Calu3 (cell line): ENCODE measurements around the gene MRPL54. TPM values are rescaled to one million over a fixed set of nuclear protein-coding genes. Genes with fewer than 3 reads are reported as not detected.

ENCODE experiments used
- BruUV-seq: library from RNA; stranded (reverse); fragments of 400-500 nt; replicated peaks from 2 replicates; lab custom pipeline; 2021; lab: Mats Ljungman, UMichigan
- CTCF ChIA-PET: fragments of 300-600 bp; sonication (Branson Sonifier 250); formaldehyde crosslinking; loops from one replicate; lab custom pipeline; 2022; ENCODE audit warnings: antibody characterized with exemption; lab: Charles Lee
- DNase-seq: peaks from one replicate; pipeline ENCODE4 v3.0.0; 2022
- H3K27ac Mint-ChIP-seq: one replicate; pipeline ENCODE4 v1.8.0; 2022; ENCODE audit warnings: mixed read lengths; ENCODE audit not compliant: unreplicated experiment
- H3K27me3 Mint-ChIP-seq: one replicate; pipeline ENCODE4 v1.8.0; 2022; ENCODE audit warnings: mixed read lengths; ENCODE audit not compliant: unreplicated experiment
- H3K36me3 Mint-ChIP-seq: one replicate; pipeline ENCODE4 v1.8.0; 2022; ENCODE audit warnings: mild to moderate bottlenecking, moderate library complexity, mixed read lengths; ENCODE audit not compliant: insufficient read depth, unreplicated experiment
- H3K4me1 Mint-ChIP-seq: one replicate; pipeline ENCODE4 v1.8.0; 2022; ENCODE audit warnings: mild to moderate bottlenecking, low read depth, mixed read lengths; ENCODE audit not compliant: unreplicated experiment
- H3K4me3 Mint-ChIP-seq: one replicate; pipeline ENCODE4 v1.8.0; 2022; ENCODE audit warnings: mild to moderate bottlenecking, low read depth, moderate library complexity, mixed read lengths; ENCODE audit not compliant: unreplicated experiment
- H3K9me3 Mint-ChIP-seq: one replicate; pipeline ENCODE4 v1.8.0; 2022; ENCODE audit warnings: low read depth, mixed read lengths; ENCODE audit not compliant: unreplicated experiment
- CTCF ChIP-seq: fragments of 200-600 bp; IDR thresholded peaks from one replicate; pipeline ENCODE4 v1.8.0; 2022; ENCODE audit warnings: antibody characterized with exemption; ENCODE audit not compliant: unreplicated experiment
- intact Hi-C: fragments of 100-400 bp; cut with micrococcal nuclease; formaldehyde crosslinking; loops from one replicate; pipeline ENCODE4 v1.10.0; 2022; ENCODE audit not compliant: unreplicated experiment
- total RNA-seq: library from RNA; stranded (reverse); gene quantifications from 2 replicates; pipeline ENCODE4 v1.2.3, GENCODE V29; 2022

The MRPL54 gene
- total RNA-seq, 1 experiment from 2014 or later = 26.1 TPM

DNA sequence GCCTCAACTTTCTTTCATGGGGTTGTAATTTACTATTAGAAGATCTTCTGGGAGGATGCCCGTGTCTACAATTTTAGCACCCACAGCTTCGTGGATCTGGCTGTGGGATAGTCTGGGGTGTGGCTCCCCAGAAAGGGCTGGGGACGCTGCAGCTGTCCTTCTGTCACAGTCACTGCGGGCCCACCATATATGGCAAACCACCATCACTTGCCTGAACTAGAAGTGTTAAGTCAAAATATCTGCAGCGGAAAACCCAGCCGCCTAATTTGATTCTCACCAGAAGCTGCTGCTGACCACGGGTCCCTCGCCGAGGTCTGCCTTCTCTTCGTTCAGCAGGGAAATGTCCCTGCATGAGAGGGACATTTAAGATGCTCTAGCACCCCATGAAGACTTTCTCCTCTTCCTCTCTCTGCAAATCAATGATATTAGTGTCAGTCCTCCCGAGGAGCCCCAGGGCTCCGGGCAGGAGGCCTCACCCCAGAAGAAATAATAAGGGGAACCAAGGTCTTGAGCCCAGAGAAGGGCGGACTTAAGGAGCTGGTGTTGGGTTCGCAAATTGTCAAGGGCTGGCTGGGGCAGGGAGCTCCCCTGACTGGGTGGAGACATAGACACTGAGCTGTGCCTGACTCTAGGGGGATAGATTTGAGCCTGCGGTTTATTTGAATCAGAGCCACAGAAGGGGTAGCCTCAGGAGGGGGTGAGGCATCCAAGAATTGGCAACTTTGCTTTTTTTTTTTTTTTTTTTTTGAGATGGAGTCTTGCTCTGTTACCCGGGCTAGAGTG is 26.7 kb downstream of the MRPL54 start:
- Mint-ChIP-seq H3K4me3 (no peak overlapping the region), H3K27ac (no peak overlapping the region), H3K4me1 (no peaks in the 10 kb centered on the region), H3K9me3 (peaks cover 3% of the 10 kb centered on the region), H3K36me3 (no peaks in the 10 kb centered on the region), H3K27me3 (peaks cover 44% of the 10 kb centered on the region)
- CTCF ChIA-PET = interaction anchor here (0.7 kb wide), 1 partner anchor 63 kb away, joined by 3 read pairs; no protein-coding TSS in a partner anchor
- TF ChIP-seq CTCF = no peak
- no TSS peak for BruUV-seq
- intact Hi-C loops = no loop called here
- DNase-seq = no peak

GRCh38 chr19:3790209-3790734 is 27.8 kb downstream of the MRPL54 start:
- peaks cover 39% of the 10 kb centered on the region for H3K27me3 Mint-ChIP-seq
- BruUV-seq = no TSS peak
- no peaks in the 10 kb centered on the region for H3K36me3 Mint-ChIP-seq
- H3K9me3 Mint-ChIP-seq = peaks cover 3% of the 10 kb centered on the region
- no peak overlapping the region for H3K4me3 Mint-ChIP-seq
- intact Hi-C loops = no loop called here
- H3K27ac Mint-ChIP-seq = no peak overlapping the region
- no peak for DNase-seq
- CTCF ChIA-PET = no interaction called here
- H3K4me1 Mint-ChIP-seq = no peaks in the 10 kb centered on the region
- TF ChIP-seq CTCF = no peak

DNA sequence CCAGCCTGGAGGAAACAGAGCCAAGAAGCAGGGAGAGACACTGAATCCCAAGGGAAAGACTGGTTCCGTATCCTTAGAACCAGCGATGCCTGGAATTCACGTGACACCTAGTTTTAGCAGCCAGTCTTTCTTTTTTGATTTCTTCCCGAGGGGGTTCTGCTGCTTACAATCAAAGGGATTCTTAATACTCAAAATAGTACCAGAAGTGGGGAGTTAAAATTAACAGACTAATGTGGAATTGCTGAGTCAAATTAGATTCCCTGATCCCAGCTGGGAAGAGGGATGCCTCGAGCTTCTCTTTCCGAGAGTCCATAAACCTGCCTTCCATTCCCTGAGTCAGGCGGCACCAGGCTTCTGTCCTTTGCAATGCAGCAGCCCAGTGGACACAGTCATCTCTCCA is 28.5 kb downstream of the MRPL54 start:
- H3K9me3 Mint-ChIP-seq = peaks cover 3% of the 10 kb centered on the region
- intact Hi-C loops = no loop called here
- H3K4me3 Mint-ChIP-seq = no peak overlapping the region
- H3K27me3 Mint-ChIP-seq = peaks cover 39% of the 10 kb centered on the region
- TF ChIP-seq CTCF = no peak
- no peaks in the 10 kb centered on the region for H3K36me3 Mint-ChIP-seq
- CTCF ChIA-PET = no interaction called here
- no peaks in the 10 kb centered on the region for H3K4me1 Mint-ChIP-seq
- no peak for DNase-seq
- no TSS peak for BruUV-seq
- no peak overlapping the region for H3K27ac Mint-ChIP-seq

GRCh38 chr19:3792114-3792513 is 29.6 kb downstream of the MRPL54 start:
- BruUV-seq = no TSS peak
- Mint-ChIP-seq H3K27ac (no peak overlapping the region), H3K36me3 (no peaks in the 10 kb centered on the region), H3K9me3 (peaks cover 9% of the 10 kb centered on the region), H3K4me1 (no peaks in the 10 kb centered on the region), H3K4me3 (no peak overlapping the region), H3K27me3 (peaks cover 48% of the 10 kb centered on the region)
- no peak for TF ChIP-seq CTCF
- intact Hi-C loops = no loop called here
- no peak for DNase-seq
- CTCF ChIA-PET = no interaction called here
